Endothelial cell of umbilical vein (primary cell): Measurements from ENCODE around the gene ALG6. TPM values are rescaled to one million over a fixed set of nuclear protein-coding genes. Genes with fewer than 3 reads are reported as not detected.

Source experiments
- BruUV-seq: library from RNA; stranded (reverse); fragments of 400-500 nt; replicated peaks from 2 replicates; lab custom pipeline; 2021; lab: Mats Ljungman, UMichigan
- CTCF ChIA-PET: fragments of 300-600, 350-600 bp; sonication (Branson Sonifier 250); formaldehyde crosslinking; loops from one replicate; lab custom pipeline; 2021; ENCODE audit warnings: antibody characterized with exemption, inconsistent platforms; lab: Charles Lee
- POLR2A ChIA-PET: fragments of 300-600, 350-600 bp; sonication (Branson Sonifier 250); formaldehyde crosslinking; loops from one replicate; lab custom pipeline; 2021; ENCODE audit warnings: antibody characterized with exemption, inconsistent platforms; lab: Charles Lee
- DNase-seq: peaks from one replicate; pipeline ENCODE4 v3.0.0-alpha.2; 2011; ENCODE audit warnings: low read depth, low spot score
- FAIRE-seq: peaks from 2 replicates; lab custom pipeline; 2011; peaks lifted over from hg19 to GRCh38; lab: Jason Lieb, UNC
- H2AFZ ChIP-seq: 2 replicates; pipeline ENCODE4 v1.6.0; 2012; ENCODE audit warnings: low read depth, low read length, control low read depth, inconsistent platforms
- H3K27ac ChIP-seq: 2 replicates; pipeline ENCODE4 v1.5.1; 2011; ENCODE audit warnings: low read depth, mild to moderate bottlenecking, control low read depth, low read length, moderate library complexity; ENCODE audit not compliant: insufficient read depth
- H3K27me3 ChIP-seq, 2 experiments: 2 replicates each; pipeline versions ENCODE4 v1.6.0 to v1.6.1; 2011; ENCODE audit warnings: low read length in 2 of 2, mixed read lengths in 1 of 2; ENCODE audit not compliant: control insufficient read depth in 2 of 2, insufficient read depth in 2 of 2
- H3K36me3 ChIP-seq, 2 experiments: 2 replicates in 1 of 2; 3 replicates in 1 of 2; pipeline ENCODE4 v1.5.1; 2011; ENCODE audit warnings: low read length in 2 of 2, mild to moderate bottlenecking in 1 of 2, moderate library complexity in 1 of 2; ENCODE audit not compliant: control insufficient read depth in 2 of 2, insufficient read depth in 2 of 2; ENCODE audit errors: extremely low read depth in 1 of 2
- H3K4me1 ChIP-seq: 3 replicates; pipeline ENCODE4 v1.5.1; 2011; ENCODE audit warnings: mild to moderate bottlenecking, low read length; ENCODE audit not compliant: control insufficient read depth, insufficient read depth; ENCODE audit errors: extremely low read depth
- H3K4me2 ChIP-seq: 2 replicates; pipeline ENCODE4 v1.6.1; 2011; ENCODE audit warnings: low read length, control low read depth, mixed read lengths; ENCODE audit not compliant: insufficient read depth
- H3K4me3 ChIP-seq, 3 experiments: fragments of 200-600 bp in 1 of 3; sonication (generic), shearing (Covaris generic) in 1 of 3; replicated peaks in 1 of 3; 2 replicates each; pipeline ENCODE4 v1.5.1; 2011 to 2016; ENCODE audit warnings: control low read depth in 3 of 3, low read length in 3 of 3, mild to moderate bottlenecking in 2 of 3, inconsistent platforms in 1 of 3, low read depth in 1 of 3, moderate library complexity in 1 of 3; ENCODE audit not compliant: insufficient read depth in 1 of 3
- H3K79me2 ChIP-seq: 2 replicates; pipeline ENCODE4 v1.6.0; 2012; ENCODE audit warnings: low read length, inconsistent platforms; ENCODE audit not compliant: control insufficient read depth, insufficient read depth
- H3K9ac ChIP-seq: replicated peaks from 2 replicates; pipeline ENCODE3; 2011; ENCODE audit warnings: low read length, control low read depth; ENCODE audit not compliant: insufficient read depth; ENCODE audit errors: extremely low read depth
- H3K9me1 ChIP-seq: replicated peaks from 3 replicates; pipeline ENCODE4 v1.6.0; 2011; ENCODE audit warnings: mild to moderate bottlenecking, low read length; ENCODE audit not compliant: control insufficient read depth, insufficient read depth; ENCODE audit errors: extremely low read depth
- H3K9me3 ChIP-seq: replicated peaks from 2 replicates; pipeline ENCODE4 v1.5.1; 2012; ENCODE audit warnings: low read length, inconsistent platforms; ENCODE audit not compliant: control insufficient read depth, insufficient read depth
- H4K20me1 ChIP-seq: replicated peaks from 2 replicates; pipeline ENCODE3; 2011; ENCODE audit warnings: mild to moderate bottlenecking, low read length; ENCODE audit not compliant: control insufficient read depth, insufficient read depth; ENCODE audit errors: extremely low read depth
- EZH2 ChIP-seq: IDR thresholded peaks from 2 replicates; pipeline ENCODE4 v1.6.1; 2012; ENCODE audit warnings: borderline replicate concordance, low read depth, mild to moderate bottlenecking, moderate library complexity, low read length, inconsistent platforms; ENCODE audit not compliant: severe bottlenecking
- FOS ChIP-seq: IDR thresholded peaks from 2 replicates; pipeline ENCODE4 v1.6.1; 2011; ENCODE audit warnings: mild to moderate bottlenecking, low read length, moderate library complexity, borderline replicate concordance; ENCODE audit not compliant: insufficient read depth
- GATA2 ChIP-seq: IDR thresholded peaks from 2 replicates; pipeline ENCODE4 v1.7.0; 2011; ENCODE audit warnings: low read depth, mild to moderate bottlenecking, moderate library complexity, mixed read lengths, low read length; ENCODE audit not compliant: insufficient read length, insufficient read depth
- JUN ChIP-seq: IDR thresholded peaks from 2 replicates; pipeline ENCODE4 v1.6.1; 2011; ENCODE audit warnings: borderline replicate concordance, low read depth; ENCODE audit not compliant: insufficient read length, insufficient read depth
- MAX ChIP-seq: IDR thresholded peaks from 2 replicates; pipeline ENCODE4 v1.6.1; 2011; ENCODE audit not compliant: insufficient read depth, insufficient read length
- MYC ChIP-seq: IDR thresholded peaks from one replicate; pipeline ENCODE4 v1.6.1; 2011; ENCODE audit warnings: mild to moderate bottlenecking, low read depth, low read length
- POLR2A ChIP-seq: IDR thresholded peaks from 2 replicates; pipeline ENCODE4 v1.6.1; 2012; ENCODE audit warnings: low read depth, mild to moderate bottlenecking, control low read depth, low read length
- POLR2AphosphoS5 ChIP-seq: IDR thresholded peaks from 2 replicates; pipeline ENCODE4 v1.6.1; 2012; ENCODE audit warnings: low read depth, mild to moderate bottlenecking, control low read depth, low read length, moderate library complexity; ENCODE audit not compliant: insufficient read depth
- dilution Hi-C: fragments of 300-500 bp; cut with MboI; formaldehyde crosslinking; loops from one replicate; pipeline ENCODE4 v1.15.0; 2019; ENCODE audit warnings: low sequenced_read_pairs; ENCODE audit not compliant: extremely low pct_ligation_motif_present
- intact Hi-C: fragments of 100-400 bp; cut with micrococcal nuclease; formaldehyde crosslinking; loops from one replicate; pipeline ENCODE4 v1.10.0; 2022
- polyA plus RNA-seq, 4 experiments: library from polyadenylated mRNA; depleted of rRNA in 3 of 4; stranded (reverse) in 3 of 4; unstranded in 1 of 4; fragments of >200 nt; gene quantifications; 2 replicates each; pipeline versions ENCODE4 v1.2.1 to v1.2.3, GENCODE V29; 2011 to 2012; ENCODE audit warnings: missing spikeins in 1 of 4
- total RNA-seq: library from RNA; stranded (reverse); gene quantifications from 2 replicates; pipeline ENCODE4 v1.2.3, GENCODE V29; 2021
- TF ChIP-seq, protein P1 (sequence below), 2 donors: IDR thresholded peaks; 1 replicate in 1 of 2; 2 replicates in 1 of 2; pipeline ENCODE4 v1.5.1; 2011; ENCODE audit warnings: low read length in 2 of 2, mild to moderate bottlenecking in 2 of 2, moderate library complexity in 2 of 2, control low read depth in 1 of 2, inconsistent platforms in 1 of 2, low read depth in 1 of 2; ENCODE audit not compliant: insufficient read depth in 1 of 2; ENCODE audit errors: extremely low read depth in 1 of 2

ALG6 gene
- total and polyA plus RNA-seq, 2 donors (not counting 3 experiments of a cell fraction or from before 2014, with no cell fraction given): 14.4 to 17.3 TPM

DNA sequence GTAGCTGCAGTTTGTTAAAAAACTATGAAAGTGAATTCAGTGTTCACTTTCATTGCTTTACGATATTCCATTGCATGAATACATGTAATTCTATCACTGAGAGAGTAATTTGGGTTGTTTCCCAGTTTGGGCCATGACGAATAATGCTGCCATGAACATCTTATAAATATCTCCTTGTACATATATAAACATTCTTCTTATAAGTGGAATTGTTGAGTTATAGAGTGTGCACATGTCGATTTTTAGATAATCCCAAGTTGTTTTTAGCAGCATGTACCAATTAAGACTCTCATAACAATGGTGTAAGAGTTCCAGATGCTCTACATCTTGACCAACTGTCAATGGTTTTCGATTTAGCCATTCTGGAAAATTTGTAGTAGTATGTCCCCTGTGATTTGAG is 40.9 kb downstream of the ALG6 start:
- Histone ChIP-seq H3K9ac (no peak overlapping the region), H3K4me1 (no peaks in the 10 kb centered on the region), H3K4me2 (no peak overlapping the region), H3K27ac (no peak overlapping the region), H3K27me3 (no peaks in the 10 kb centered on the region), H4K20me1 (no peaks in the 10 kb centered on the region), H3K4me3 (no peak overlapping the region), H3K9me1 (no peaks in the 10 kb centered on the region), H2AFZ (no peak overlapping the region), H3K79me2 (no peaks in the 10 kb centered on the region), H3K9me3 (no peaks in the 10 kb centered on the region), H3K36me3 (no peaks in the 10 kb centered on the region)
- POLR2A ChIA-PET: no interaction called here
- intact Hi-C loops (no loop called here), dilution Hi-C loops (no loop called here)
- TF ChIP-seq POLR2AphosphoS5: no peak
- TF ChIP-seq FOS: no peak
- TF ChIP-seq GATA2: no peak
- no peak for TF ChIP-seq MYC
- no peak for TF ChIP-seq POLR2A
- TF ChIP-seq EZH2: no peak
- TF ChIP-seq, protein P1, sequence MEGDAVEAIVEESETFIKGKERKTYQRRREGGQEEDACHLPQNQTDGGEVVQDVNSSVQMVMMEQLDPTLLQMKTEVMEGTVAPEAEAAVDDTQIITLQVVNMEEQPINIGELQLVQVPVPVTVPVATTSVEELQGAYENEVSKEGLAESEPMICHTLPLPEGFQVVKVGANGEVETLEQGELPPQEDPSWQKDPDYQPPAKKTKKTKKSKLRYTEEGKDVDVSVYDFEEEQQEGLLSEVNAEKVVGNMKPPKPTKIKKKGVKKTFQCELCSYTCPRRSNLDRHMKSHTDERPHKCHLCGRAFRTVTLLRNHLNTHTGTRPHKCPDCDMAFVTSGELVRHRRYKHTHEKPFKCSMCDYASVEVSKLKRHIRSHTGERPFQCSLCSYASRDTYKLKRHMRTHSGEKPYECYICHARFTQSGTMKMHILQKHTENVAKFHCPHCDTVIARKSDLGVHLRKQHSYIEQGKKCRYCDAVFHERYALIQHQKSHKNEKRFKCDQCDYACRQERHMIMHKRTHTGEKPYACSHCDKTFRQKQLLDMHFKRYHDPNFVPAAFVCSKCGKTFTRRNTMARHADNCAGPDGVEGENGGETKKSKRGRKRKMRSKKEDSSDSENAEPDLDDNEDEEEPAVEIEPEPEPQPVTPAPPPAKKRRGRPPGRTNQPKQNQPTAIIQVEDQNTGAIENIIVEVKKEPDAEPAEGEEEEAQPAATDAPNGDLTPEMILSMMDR (IDR thresholded peaks at IDR 0.05; ENCODE audit: extremely low read depth in 1 of 2, insufficient read depth in 1 of 2, low read depth in 1 of 2, low read length in 2 of 2): no peak
- TF ChIP-seq MAX: no peak
- no peak for TF ChIP-seq JUN
- BruUV-seq: no TSS peak
- no peak for DNase-seq
- FAIRE-seq: no peak
- CTCF ChIA-PET: interaction anchor here (2.8 kb wide), 1 partner anchor 11 kb away, joined by 11 read pairs; no protein-coding TSS in a partner anchor
